ENCODE data around the gene HSPBP1. TPM values are rescaled to one million over a fixed set of nuclear protein-coding genes. Genes with fewer than 3 reads are reported as not detected.

The HSPBP1 gene
- total RNA-seq, 1 experiment from 2014 or later = 72.8 TPM

DNA sequence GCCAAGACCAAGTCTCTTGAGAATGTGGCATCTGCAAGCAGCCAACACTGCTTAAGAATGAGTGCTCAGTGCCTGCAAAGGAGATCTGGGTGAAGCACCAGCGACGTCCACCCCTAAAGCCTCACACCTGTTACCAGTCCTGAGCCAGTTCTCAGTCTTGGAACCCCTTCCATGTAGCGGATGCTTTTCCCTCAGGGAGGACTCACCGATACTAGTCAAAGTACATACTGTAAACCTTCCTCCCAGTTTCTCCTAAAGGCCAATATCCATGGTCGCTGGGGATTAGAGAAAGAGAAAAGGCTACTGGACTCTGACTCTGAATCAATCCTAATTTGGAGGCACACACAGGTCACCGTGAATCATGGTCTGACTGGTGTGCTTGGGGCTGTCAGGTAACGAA is 66.4 kb downstream of the HSPBP1 start:
- Mint-ChIP-seq H3K36me3 (ENCODE audit: insufficient read depth, unreplicated experiment) (peaks cover 51% of the 10 kb centered on the region), H3K9me3 (ENCODE audit: low read depth, unreplicated experiment) (peaks cover 7% of the 10 kb centered on the region), H3K27ac (ENCODE audit: unreplicated experiment) (no peak overlapping the region), H3K4me1 (ENCODE audit: low read depth, unreplicated experiment) (peaks cover 45% of the 10 kb centered on the region), H3K4me3 (ENCODE audit: low read depth, unreplicated experiment) (no peak overlapping the region), H3K27me3 (ENCODE audit: unreplicated experiment) (no peaks in the 10 kb centered on the region)
- CTCF ChIA-PET = no interaction called here
- intact Hi-C loops (cut with micrococcal nuclease; ENCODE audit: unreplicated experiment) = loop anchor here (5.0 kb wide), 1 partner anchor 36 kb away; no protein-coding TSS in a partner anchor
- BruUV-seq (replicated peaks) = no TSS peak
- TF ChIP-seq, protein P1, sequence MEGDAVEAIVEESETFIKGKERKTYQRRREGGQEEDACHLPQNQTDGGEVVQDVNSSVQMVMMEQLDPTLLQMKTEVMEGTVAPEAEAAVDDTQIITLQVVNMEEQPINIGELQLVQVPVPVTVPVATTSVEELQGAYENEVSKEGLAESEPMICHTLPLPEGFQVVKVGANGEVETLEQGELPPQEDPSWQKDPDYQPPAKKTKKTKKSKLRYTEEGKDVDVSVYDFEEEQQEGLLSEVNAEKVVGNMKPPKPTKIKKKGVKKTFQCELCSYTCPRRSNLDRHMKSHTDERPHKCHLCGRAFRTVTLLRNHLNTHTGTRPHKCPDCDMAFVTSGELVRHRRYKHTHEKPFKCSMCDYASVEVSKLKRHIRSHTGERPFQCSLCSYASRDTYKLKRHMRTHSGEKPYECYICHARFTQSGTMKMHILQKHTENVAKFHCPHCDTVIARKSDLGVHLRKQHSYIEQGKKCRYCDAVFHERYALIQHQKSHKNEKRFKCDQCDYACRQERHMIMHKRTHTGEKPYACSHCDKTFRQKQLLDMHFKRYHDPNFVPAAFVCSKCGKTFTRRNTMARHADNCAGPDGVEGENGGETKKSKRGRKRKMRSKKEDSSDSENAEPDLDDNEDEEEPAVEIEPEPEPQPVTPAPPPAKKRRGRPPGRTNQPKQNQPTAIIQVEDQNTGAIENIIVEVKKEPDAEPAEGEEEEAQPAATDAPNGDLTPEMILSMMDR (IDR thresholded peaks at IDR 0.05; ENCODE audit: unreplicated experiment) = no peak
- no peak for DNase-seq

DNA sequence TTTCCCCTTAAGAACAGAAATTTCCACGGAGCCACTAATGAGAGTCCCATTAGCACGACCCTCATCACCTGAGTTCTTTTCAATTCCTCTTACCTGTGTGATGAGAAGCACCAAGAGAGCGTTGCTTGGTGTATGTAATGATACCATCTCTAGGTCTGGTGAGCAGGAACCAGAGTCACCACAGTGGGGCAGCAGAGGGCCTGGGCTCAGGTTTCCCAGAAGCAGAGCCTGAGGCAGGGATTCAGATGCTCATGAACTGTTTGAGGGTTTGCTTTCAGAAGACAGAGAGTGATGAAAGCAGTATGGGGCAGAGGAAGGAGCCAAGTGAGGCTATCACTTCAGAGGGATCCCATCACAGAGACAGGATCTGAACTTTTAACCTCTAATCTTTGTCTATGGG is 67.5 kb downstream of the HSPBP1 start:
- Mint-ChIP-seq H3K27me3 (ENCODE audit: unreplicated experiment) (no peaks in the 10 kb centered on the region), H3K9me3 (ENCODE audit: low read depth, unreplicated experiment) (peaks cover 7% of the 10 kb centered on the region), H3K4me3 (ENCODE audit: low read depth, unreplicated experiment) (no peak overlapping the region), H3K27ac (ENCODE audit: unreplicated experiment) (no peak overlapping the region), H3K36me3 (ENCODE audit: insufficient read depth, unreplicated experiment) (peaks cover 44% of the 10 kb centered on the region), H3K4me1 (ENCODE audit: low read depth, unreplicated experiment) (peaks cover 41% of the 10 kb centered on the region)
- CTCF ChIA-PET = no interaction called here
- intact Hi-C loops (cut with micrococcal nuclease; ENCODE audit: unreplicated experiment) = loop anchor here (5.0 kb wide), 1 partner anchor 35 kb away; no protein-coding TSS in a partner anchor
- BruUV-seq (replicated peaks) = no TSS peak
- DNase-seq = peak; percentile 48
- TF ChIP-seq, protein P1 (IDR thresholded peaks at IDR 0.05; ENCODE audit: unreplicated experiment) = peak; percentile 36

Small RNAs within 50 kb of the gene (microRNA-seq; reads per million reads assigned to microRNA genes)
- gene MIR6802 = not detected
- 4.2 reads per million, percentile 9 among the genes with 10 or more reads in this experiment for gene MIR6803
- 9.5 reads per million, percentile 31 among the genes with 10 or more reads in this experiment for gene MIR6804

Other genes with a start within 250 kb of the HSPBP1 start
- 1.3 and 1.9 TPM in 2 replicates for gene GP6, start 241.8 kb downstream of the HSPBP1 start, total RNA-seq (2022)
- 50.1 and 54.5 TPM in 2 replicates for gene RDH13, start 217.0 kb downstream of the HSPBP1 start, total RNA-seq (2022)
- gene EPS8L1, start 204.2 kb downstream of the HSPBP1 start, total RNA-seq (2022) = 97.3 and 147 TPM in 2 replicates
- gene PPP1R12C, start 162.5 kb downstream of the HSPBP1 start, total RNA-seq (2022) = 140 and 151 TPM in 2 replicates
- gene TNNT1, start 130.9 kb downstream of the HSPBP1 start, total RNA-seq (2022) = 48.8 and 53.7 TPM in 2 replicates
- 1.3 and 2.5 TPM in 2 replicates for gene TNNI3, start 122.4 kb downstream of the HSPBP1 start, total RNA-seq (2022)
- 10.3 and 13.1 TPM in 2 replicates for gene DNAAF3, start 113.5 kb downstream of the HSPBP1 start, total RNA-seq (2022)
- gene SYT5, start 99.8 kb downstream of the HSPBP1 start, total RNA-seq (2022) = 0.54 and 0.71 TPM in 2 replicates
- gene PTPRH, start 70.6 kb downstream of the HSPBP1 start, total RNA-seq (2022) = 34.6 and 43.2 TPM in 2 replicates
- 14.3 and 14.7 TPM in 2 replicates for gene TMEM86B, start 51.3 kb downstream of the HSPBP1 start, total RNA-seq (2022)
- 126 and 132 TPM in 2 replicates for gene PPP6R1, start 21.1 kb downstream of the HSPBP1 start, total RNA-seq (2022)
- 3.4 and 3.8 TPM in 2 replicates for gene BRSK1, start 3.9 kb upstream of the HSPBP1 start, total RNA-seq (2022)
- gene TMEM150B, start 45.2 kb upstream of the HSPBP1 start, total RNA-seq (2022) = 0.73 TPM in 1 of 2 replicates, not detected in the other
- 16.1 and 23.5 TPM in 2 replicates for gene KMT5C, start 59.8 kb upstream of the HSPBP1 start, total RNA-seq (2022)
- 1.4 and 3.4 TPM in 2 replicates for gene COX6B2, start 74.6 kb upstream of the HSPBP1 start, total RNA-seq (2022)
- gene GARIN5B, start 83.2 kb upstream of the HSPBP1 start, total RNA-seq (2022) = not detected in 2 replicates
- 0.97 and 1.3 TPM in 2 replicates for gene IL11, start 90.4 kb upstream of the HSPBP1 start, total RNA-seq (2022)
- gene TMEM190, start 96.7 kb upstream of the HSPBP1 start, total RNA-seq (2022) = not detected in 2 replicates
- 38.8 and 49.4 TPM in 2 replicates for gene TMEM238, start 104.2 kb upstream of the HSPBP1 start, total RNA-seq (2022)
- 1,462 and 1,520 TPM in 2 replicates for gene RPL28, start 105.8 kb upstream of the HSPBP1 start, total RNA-seq (2022)
- gene UBE2S, start 127.7 kb upstream of the HSPBP1 start, total RNA-seq (2022) = 239 and 287 TPM in 2 replicates
- gene SHISA7, start 163.2 kb upstream of the HSPBP1 start, total RNA-seq (2022) = not detected in 2 replicates
- 41.6 and 44.9 TPM in 2 replicates for gene ISOC2, start 181.5 kb upstream of the HSPBP1 start, total RNA-seq (2022)
- not detected in 2 replicates for gene C19orf85, start 184.6 kb upstream of the HSPBP1 start, total RNA-seq (2022)
- 11.9 and 13.0 TPM in 2 replicates for gene ZNF628, start 196.5 kb upstream of the HSPBP1 start, total RNA-seq (2022)
- gene NAT14, start 205.1 kb upstream of the HSPBP1 start, total RNA-seq (2022) = 49.6 and 60.6 TPM in 2 replicates
- 0.26 and 0.69 TPM in 2 replicates for gene SSC5D, start 208.3 kb upstream of the HSPBP1 start, total RNA-seq (2022)